Osteoblast (primary cell): ENCODE measurements around the gene SEMA3A. TPM values are rescaled to one million over a fixed set of nuclear protein-coding genes. Genes with fewer than 3 reads are reported as not detected.
"Not testable (repeated sequence)": the region's sequence is repeated elsewhere in the genome, so short reads cannot be mapped to it uniquely, and the experiment has no call there.

Source experiments
- DNase-seq: peaks from one replicate; pipeline ENCODE4 v3.0.0; 2011; ENCODE audit warnings: low spot score, mixed read lengths; ENCODE audit not compliant: insufficient read length; ENCODE audit errors: missing footprints
- H2AFZ ChIP-seq: 2 replicates; pipeline ENCODE4 v1.6.0; 2011; ENCODE audit warnings: mild to moderate bottlenecking, low read length
- H3K27ac ChIP-seq: 2 replicates; pipeline ENCODE4 v1.5.1; 2011; ENCODE audit warnings: mild to moderate bottlenecking, low read depth, low read length, moderate library complexity
- H3K27me3 ChIP-seq: 2 replicates; pipeline ENCODE4 v1.6.0; 2012; ENCODE audit warnings: mild to moderate bottlenecking, control low read depth, inconsistent platforms, low read length, moderate library complexity; ENCODE audit not compliant: insufficient read depth
- H3K36me3 ChIP-seq: 2 replicates; pipeline ENCODE4 v1.5.1; 2011; ENCODE audit warnings: mild to moderate bottlenecking, low read length, control low read depth, moderate library complexity; ENCODE audit not compliant: insufficient read depth
- H3K4me1 ChIP-seq: 2 replicates; pipeline ENCODE4 v1.5.1; 2011; ENCODE audit warnings: mild to moderate bottlenecking, low read length, control low read depth, moderate library complexity; ENCODE audit not compliant: insufficient read depth
- H3K4me2 ChIP-seq: 2 replicates; pipeline ENCODE4 v1.6.0; 2011; ENCODE audit warnings: mild to moderate bottlenecking, low read length; ENCODE audit not compliant: insufficient read depth
- H3K4me3 ChIP-seq: fragments of 200-600 bp; sonication (generic); 3 replicates; pipeline ENCODE4 v1.5.1; 2012; ENCODE audit warnings: mild to moderate bottlenecking, low read length, inconsistent platforms; ENCODE audit not compliant: insufficient read depth
- H3K79me2 ChIP-seq: 2 replicates; pipeline ENCODE4 v1.6.0; 2012; ENCODE audit warnings: mild to moderate bottlenecking, low read length, control low read depth, inconsistent platforms; ENCODE audit not compliant: insufficient read depth
- H3K9me3 ChIP-seq: 2 replicates; pipeline ENCODE4 v1.5.1; 2011; ENCODE audit warnings: low read depth, low read length, control low read depth
- H4K20me1 ChIP-seq: 2 replicates; pipeline ENCODE4 v1.6.0; 2012; ENCODE audit warnings: mild to moderate bottlenecking, low read length, control low read depth; ENCODE audit not compliant: insufficient read depth
- total RNA-seq: library from RNA; depleted of rRNA; stranded (reverse); fragments of >200 nt; gene quantifications from 2 replicates; pipeline ENCODE4 v1.2.3, GENCODE V29; 2012
- TF ChIP-seq, protein P1 (sequence below): IDR thresholded peaks from 2 replicates; pipeline ENCODE4 v1.5.1; 2011; ENCODE audit warnings: mild to moderate bottlenecking, low read depth, low read length, moderate library complexity; ENCODE audit errors: extremely low read depth

SEMA3A gene
- total RNA-seq, 1 donor = 2.5 TPM

GRCh38 chr7:84069033-84069432 is 125.6 kb downstream of the SEMA3A start:
- H3K4me3 ChIP-seq = no peak overlapping the region
- no peaks in the 10 kb centered on the region for H3K36me3 ChIP-seq
- peaks cover 6% of the 10 kb centered on the region for H3K4me1 ChIP-seq
- no peaks in the 10 kb centered on the region for H3K27me3 ChIP-seq
- no peaks in the 10 kb centered on the region for H4K20me1 ChIP-seq
- no peak overlapping the region for H3K27ac ChIP-seq
- no peak overlapping the region for H3K4me2 ChIP-seq
- no peak overlapping the region for H2AFZ ChIP-seq
- H3K79me2 ChIP-seq = no peaks in the 10 kb centered on the region
- TF ChIP-seq, protein P1, sequence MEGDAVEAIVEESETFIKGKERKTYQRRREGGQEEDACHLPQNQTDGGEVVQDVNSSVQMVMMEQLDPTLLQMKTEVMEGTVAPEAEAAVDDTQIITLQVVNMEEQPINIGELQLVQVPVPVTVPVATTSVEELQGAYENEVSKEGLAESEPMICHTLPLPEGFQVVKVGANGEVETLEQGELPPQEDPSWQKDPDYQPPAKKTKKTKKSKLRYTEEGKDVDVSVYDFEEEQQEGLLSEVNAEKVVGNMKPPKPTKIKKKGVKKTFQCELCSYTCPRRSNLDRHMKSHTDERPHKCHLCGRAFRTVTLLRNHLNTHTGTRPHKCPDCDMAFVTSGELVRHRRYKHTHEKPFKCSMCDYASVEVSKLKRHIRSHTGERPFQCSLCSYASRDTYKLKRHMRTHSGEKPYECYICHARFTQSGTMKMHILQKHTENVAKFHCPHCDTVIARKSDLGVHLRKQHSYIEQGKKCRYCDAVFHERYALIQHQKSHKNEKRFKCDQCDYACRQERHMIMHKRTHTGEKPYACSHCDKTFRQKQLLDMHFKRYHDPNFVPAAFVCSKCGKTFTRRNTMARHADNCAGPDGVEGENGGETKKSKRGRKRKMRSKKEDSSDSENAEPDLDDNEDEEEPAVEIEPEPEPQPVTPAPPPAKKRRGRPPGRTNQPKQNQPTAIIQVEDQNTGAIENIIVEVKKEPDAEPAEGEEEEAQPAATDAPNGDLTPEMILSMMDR = no peak
- H3K9me3 ChIP-seq = no peaks in the 10 kb centered on the region
- no peak for DNase-seq

DNA sequence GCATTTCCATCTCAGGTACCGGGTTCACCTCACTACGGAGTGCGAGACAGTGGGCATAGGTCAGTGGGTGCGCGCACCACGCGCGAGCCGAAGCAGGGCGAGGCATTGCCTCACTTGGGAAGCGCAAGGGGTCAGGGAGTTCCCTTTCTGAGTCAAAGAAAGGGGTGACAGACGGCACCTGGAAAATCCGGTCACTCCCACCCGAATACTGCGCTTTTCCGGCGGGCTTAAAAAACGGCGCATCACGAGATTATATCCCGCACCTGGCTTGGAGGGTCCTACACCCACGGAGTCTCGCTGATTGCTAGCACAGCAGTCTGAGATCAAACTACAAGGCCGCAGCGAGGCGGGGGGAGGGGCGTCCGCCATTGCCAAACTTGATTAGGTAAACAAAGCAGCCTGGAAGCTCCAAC is 132.1 kb downstream of the SEMA3A start:
- not testable (repeated sequence) for H3K79me2 ChIP-seq, H3K36me3 ChIP-seq, H3K4me3 ChIP-seq, H3K9me3 ChIP-seq, DNase-seq, H3K4me2 ChIP-seq, H3K4me1 ChIP-seq, H3K27me3 ChIP-seq, H3K27ac ChIP-seq, H2AFZ ChIP-seq, H4K20me1 ChIP-seq

DNA sequence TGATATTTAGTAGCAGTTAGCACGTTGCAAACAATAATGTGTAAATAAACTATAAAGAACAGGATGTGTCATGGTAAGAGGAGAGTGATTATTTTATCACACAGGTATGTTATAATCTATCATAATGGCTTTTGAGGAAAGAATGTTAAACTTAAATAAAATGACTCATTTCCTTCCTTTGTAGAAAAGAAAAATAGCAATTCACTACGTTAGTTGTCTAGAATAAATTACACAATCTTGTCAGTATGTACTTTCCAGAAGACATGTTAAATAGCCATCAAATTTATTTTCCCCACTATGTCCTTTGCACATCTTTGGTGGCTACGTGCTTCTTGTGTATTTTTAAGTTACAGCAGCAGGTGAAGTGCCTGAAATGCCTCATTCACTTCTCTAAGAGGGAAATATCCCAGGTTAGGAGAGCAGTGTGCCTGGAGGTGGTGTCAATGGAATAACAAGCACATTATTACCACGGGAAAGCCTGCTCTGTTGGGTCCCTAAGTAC is 133.8 kb downstream of the SEMA3A start:
- Histone ChIP-seq H3K4me2 (peak overlapping the region; percentile 35), H3K27me3 (no peaks in the 10 kb centered on the region), H3K36me3 (no peaks in the 10 kb centered on the region), H3K79me2 (no peaks in the 10 kb centered on the region), H4K20me1 (no peaks in the 10 kb centered on the region), H3K27ac (no peak overlapping the region), H2AFZ (no peak overlapping the region), H3K4me1 (peaks cover 10% of the 10 kb centered on the region), H3K9me3 (no peaks in the 10 kb centered on the region), H3K4me3 (no peak overlapping the region)
- peak; percentile 22 for DNase-seq
- TF ChIP-seq, protein P1 = no peak

DNA sequence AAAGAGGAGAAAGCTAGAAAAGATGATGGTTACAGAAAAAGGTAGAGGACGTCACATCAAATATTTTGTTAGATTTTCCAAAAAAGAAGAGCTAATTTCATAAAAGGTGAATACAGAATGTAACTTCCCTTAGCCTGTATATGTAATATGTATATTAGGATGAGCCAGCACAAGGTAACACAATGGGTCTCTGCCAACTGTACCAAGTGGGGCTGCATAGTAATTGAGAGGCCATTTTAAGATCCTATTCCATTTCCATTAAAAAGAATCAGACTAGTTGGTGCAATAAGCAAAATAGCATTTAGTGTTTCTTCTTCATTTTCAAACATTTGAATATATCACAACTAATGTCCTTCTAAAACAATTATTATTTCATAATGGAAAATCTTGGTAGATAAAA is 134.6 kb downstream of the SEMA3A start:
- Histone ChIP-seq H3K4me1 (peaks cover 10% of the 10 kb centered on the region), H3K4me2 (no peak overlapping the region), H3K79me2 (no peaks in the 10 kb centered on the region), H3K36me3 (no peaks in the 10 kb centered on the region), H2AFZ (no peak overlapping the region), H3K27ac (no peak overlapping the region), H3K27me3 (no peaks in the 10 kb centered on the region), H3K9me3 (no peaks in the 10 kb centered on the region), H4K20me1 (no peaks in the 10 kb centered on the region), H3K4me3 (no peak overlapping the region)
- DNase-seq = no peak
- TF ChIP-seq, protein P1 = no peak
